ENCODE measurements around the gene ADARB2.

- TF ChIP-seq CTCF (IDR thresholded peaks at IDR 0.05; ENCODE audit: low read depth, low read length, missing input control) (no peak), GABPA (IDR thresholded peaks at IDR 0.05 in 1 of 2, conservative IDR thresholded peaks at IDR 0.05 in 1 of 2) (no peak), JUND (IDR thresholded peaks at IDR 0.05) (no peak), REST (IDR thresholded peaks at IDR 0.05) (no peak), HNF4G (IDR thresholded peaks at IDR 0.05) (no peak), ATF3 (IDR thresholded peaks at IDR 0.05) (no peak), ZBTB33 (IDR thresholded peaks at IDR 0.05) (no peak), MAX (IDR thresholded peaks at IDR 0.05) (no peak), YY1 (IDR thresholded peaks at IDR 0.05) (no peak), TAF1 (conservative IDR thresholded peaks at IDR 0.05) (no peak), SP1 (IDR thresholded peaks at IDR 0.05) (no peak), RXRA (IDR thresholded peaks at IDR 0.05) (no peak), RAD21 (IDR thresholded peaks at IDR 0.05) (no peak)
Observed at GRCh38 chr10:1133495-1134045, 603.8 kb downstream of the ADARB2 start.
